PC-9 (cell line): ENCODE results near the gene BMF.

ENCODE experiments used
- CTCF ChIP-seq: fragments of 200-600 bp; sonication (generic); conservative IDR thresholded peaks from 2 replicates; pipeline ENCODE4 v1.6.1; 2017; ENCODE audit warnings: mixed run types, antibody characterized with exemption, mild to moderate bottlenecking, moderate library complexity
- EZH2 ChIP-seq: fragments of 200-600 bp; sonication (generic); IDR thresholded peaks from 2 replicates; pipeline ENCODE4 v1.8.0; 2017; ENCODE audit warnings: antibody characterized with exemption, low read depth

GRCh38 chr15:40088929-40089755 is 19.5 kb downstream of the BMF start:
- TF ChIP-seq CTCF, result no peak
- no peak for TF ChIP-seq EZH2
